Osteocyte (in vitro differentiated cells): Measurements from ENCODE around the gene DLG2. TPM values are rescaled to one million over a fixed set of nuclear protein-coding genes. Genes with fewer than 3 reads are reported as not detected.

Experiments
- DNase-seq: peaks from one replicate; pipeline ENCODE4 v3.0.0; 2021; ENCODE audit warnings: mixed read lengths; ENCODE audit not compliant: unreplicated experiment; ENCODE audit errors: extremely low spot score
- H3K27ac Mint-ChIP-seq: one replicate; pipeline ENCODE4 v1.8.0; 2021; ENCODE audit warnings: mild to moderate bottlenecking, mixed read lengths; ENCODE audit not compliant: unreplicated experiment
- H3K27me3 Mint-ChIP-seq: one replicate; pipeline ENCODE4 v1.8.0; 2021; ENCODE audit warnings: mixed read lengths; ENCODE audit not compliant: unreplicated experiment
- H3K36me3 Mint-ChIP-seq: one replicate; pipeline ENCODE4 v1.8.0; 2021; ENCODE audit warnings: mixed read lengths; ENCODE audit not compliant: unreplicated experiment
- H3K4me1 Mint-ChIP-seq: one replicate; pipeline ENCODE4 v1.8.0; 2021; ENCODE audit warnings: mixed read lengths; ENCODE audit not compliant: unreplicated experiment
- H3K4me3 Mint-ChIP-seq: one replicate; pipeline ENCODE4 v1.8.0; 2021; ENCODE audit warnings: mild to moderate bottlenecking, moderate library complexity, mixed read lengths; ENCODE audit not compliant: unreplicated experiment
- H3K9me3 Mint-ChIP-seq: one replicate; pipeline ENCODE4 v1.8.0; 2021; ENCODE audit warnings: mixed read lengths; ENCODE audit not compliant: unreplicated experiment
- total RNA-seq: library from RNA; stranded (reverse); gene quantifications from 2 replicates; pipeline ENCODE4 v1.2.1, GENCODE V29; 2021
- TF ChIP-seq, protein P1 (sequence below): fragments of 200-600 bp; sonication (generic); IDR thresholded peaks from 2 replicates; pipeline ENCODE4 v1.5.0; 2021; ENCODE audit warnings: antibody characterized with exemption, mild to moderate bottlenecking, moderate library complexity

The DLG2 gene
- total RNA-seq, 1 donor from 2014 or later: 2.1 TPM

GRCh38 chr11:85485902-85486301 lies 141.2 kb downstream of the DLG2 start:
- TF ChIP-seq, protein P1, sequence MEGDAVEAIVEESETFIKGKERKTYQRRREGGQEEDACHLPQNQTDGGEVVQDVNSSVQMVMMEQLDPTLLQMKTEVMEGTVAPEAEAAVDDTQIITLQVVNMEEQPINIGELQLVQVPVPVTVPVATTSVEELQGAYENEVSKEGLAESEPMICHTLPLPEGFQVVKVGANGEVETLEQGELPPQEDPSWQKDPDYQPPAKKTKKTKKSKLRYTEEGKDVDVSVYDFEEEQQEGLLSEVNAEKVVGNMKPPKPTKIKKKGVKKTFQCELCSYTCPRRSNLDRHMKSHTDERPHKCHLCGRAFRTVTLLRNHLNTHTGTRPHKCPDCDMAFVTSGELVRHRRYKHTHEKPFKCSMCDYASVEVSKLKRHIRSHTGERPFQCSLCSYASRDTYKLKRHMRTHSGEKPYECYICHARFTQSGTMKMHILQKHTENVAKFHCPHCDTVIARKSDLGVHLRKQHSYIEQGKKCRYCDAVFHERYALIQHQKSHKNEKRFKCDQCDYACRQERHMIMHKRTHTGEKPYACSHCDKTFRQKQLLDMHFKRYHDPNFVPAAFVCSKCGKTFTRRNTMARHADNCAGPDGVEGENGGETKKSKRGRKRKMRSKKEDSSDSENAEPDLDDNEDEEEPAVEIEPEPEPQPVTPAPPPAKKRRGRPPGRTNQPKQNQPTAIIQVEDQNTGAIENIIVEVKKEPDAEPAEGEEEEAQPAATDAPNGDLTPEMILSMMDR: no peak
- no peak for DNase-seq
- H3K36me3 Mint-ChIP-seq: no peaks in the 10 kb centered on the region
- peaks cover 7% of the 10 kb centered on the region for H3K27me3 Mint-ChIP-seq
- no peak overlapping the region for H3K27ac Mint-ChIP-seq
- no peaks in the 10 kb centered on the region for H3K4me1 Mint-ChIP-seq
- no peak overlapping the region for H3K4me3 Mint-ChIP-seq
- H3K9me3 Mint-ChIP-seq: peaks cover 19% of the 10 kb centered on the region

DNA sequence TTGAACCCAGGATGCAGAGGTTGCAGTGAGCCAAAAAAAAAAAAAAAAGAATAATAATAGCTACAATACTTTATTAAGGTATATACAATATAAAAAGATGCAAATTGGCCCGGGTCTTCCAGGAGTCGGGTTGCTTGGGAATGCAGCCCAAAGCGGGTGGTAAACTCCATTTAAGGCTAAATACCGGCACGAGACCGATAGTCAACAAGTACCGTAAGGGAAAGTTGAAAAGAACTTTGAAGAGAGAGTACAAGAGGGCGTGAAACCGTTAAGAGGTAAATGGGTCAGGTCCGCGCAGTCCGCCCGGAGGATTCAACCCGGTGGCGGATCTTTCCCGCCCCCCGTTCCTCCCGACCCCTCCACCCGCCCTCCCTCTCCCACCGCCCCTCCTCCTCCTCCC lies 143.3 kb downstream of the DLG2 start:
- DNase-seq: no peak
- Mint-ChIP-seq H3K27ac (no peak overlapping the region), H3K4me1 (no peaks in the 10 kb centered on the region), H3K9me3 (peaks cover 19% of the 10 kb centered on the region), H3K36me3 (no peaks in the 10 kb centered on the region), H3K4me3 (no peak overlapping the region), H3K27me3 (no peaks in the 10 kb centered on the region)
- TF ChIP-seq, protein P1: no peak

- no peak for DNase-seq
- no peaks in the 10 kb centered on the region for H3K4me1 Mint-ChIP-seq
- peaks cover 8% of the 10 kb centered on the region for H3K9me3 Mint-ChIP-seq
- H3K27ac Mint-ChIP-seq: no peak overlapping the region
- no peaks in the 10 kb centered on the region for H3K27me3 Mint-ChIP-seq
- no peak overlapping the region for H3K4me3 Mint-ChIP-seq
- H3K36me3 Mint-ChIP-seq: no peaks in the 10 kb centered on the region
- TF ChIP-seq, protein P1: no peak
Measured at GRCh38 chr11:85481862-85482261, 145.3 kb downstream of the DLG2 start.

DNA sequence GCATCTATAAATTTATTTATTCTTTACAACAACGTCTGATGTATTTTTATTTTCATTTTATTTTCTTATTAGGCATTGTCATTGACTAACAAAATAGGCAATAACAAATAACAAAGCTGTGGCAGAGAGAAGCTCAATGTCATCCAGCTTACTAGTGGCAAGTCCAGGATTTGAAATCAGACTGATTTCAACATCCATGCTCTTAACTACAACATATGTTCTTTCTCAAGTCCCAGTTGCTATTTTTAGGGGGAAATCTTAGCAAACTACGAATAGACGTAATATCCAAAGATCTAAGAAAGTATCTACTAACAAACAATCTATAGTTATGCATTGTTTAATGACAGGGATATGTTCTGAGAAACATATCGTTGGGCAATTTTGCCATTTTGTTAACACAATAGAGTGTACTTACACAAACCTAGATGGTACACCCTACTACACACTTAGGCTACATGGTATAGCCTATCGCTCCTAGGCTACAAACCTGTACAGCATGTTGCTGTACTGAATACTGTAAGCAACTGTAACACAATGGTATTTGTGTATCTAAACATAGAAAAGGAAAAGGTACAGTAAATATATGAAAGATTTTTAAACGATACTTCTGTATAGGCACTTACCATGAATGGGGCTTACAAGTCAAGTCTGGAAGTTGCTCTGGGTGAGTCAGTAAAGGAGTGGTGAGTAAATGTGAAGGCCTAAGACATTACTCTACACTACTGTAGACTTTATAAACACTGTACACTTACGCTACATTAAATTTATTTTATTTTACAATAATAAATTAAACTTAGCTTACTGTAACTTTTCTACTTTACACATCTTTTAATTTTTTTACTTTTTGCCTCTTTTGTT lies 151.3 kb downstream of the DLG2 start:
- H3K9me3 Mint-ChIP-seq: no peaks in the 10 kb centered on the region
- TF ChIP-seq, protein P1: no peak
- no peak for DNase-seq
- H3K36me3 Mint-ChIP-seq: no peaks in the 10 kb centered on the region
- no peaks in the 10 kb centered on the region for H3K4me1 Mint-ChIP-seq
- H3K27me3 Mint-ChIP-seq: no peaks in the 10 kb centered on the region
- H3K27ac Mint-ChIP-seq: no peak overlapping the region
- no peak overlapping the region for H3K4me3 Mint-ChIP-seq

- H3K27me3 Mint-ChIP-seq: no peaks in the 10 kb centered on the region
- H3K27ac Mint-ChIP-seq: no peak overlapping the region
- DNase-seq: no peak
- no peaks in the 10 kb centered on the region for H3K4me1 Mint-ChIP-seq
- no peaks in the 10 kb centered on the region for H3K9me3 Mint-ChIP-seq
- no peaks in the 10 kb centered on the region for H3K36me3 Mint-ChIP-seq
- TF ChIP-seq, protein P1: no peak
- H3K4me3 Mint-ChIP-seq: no peak overlapping the region
Measured at GRCh38 chr11:85472953-85473352, 154.2 kb downstream of the DLG2 start.
